GM12892 (cell line): Measurements from ENCODE around the gene LARGE2. TPM values are rescaled to one million over a fixed set of nuclear protein-coding genes. Genes with fewer than 3 reads are reported as not detected.

Source experiments
- DNase-seq: peaks from one replicate; pipeline ENCODE4 v3.0.0; 2011; ENCODE audit not compliant: insufficient read length
- FAIRE-seq: peaks from 2 replicates; lab custom pipeline; 2011; peaks lifted over from hg19 to GRCh38; lab: Jason Lieb, UNC
- POLR2A ChIP-seq: IDR thresholded peaks from 2 replicates; pipeline ENCODE4 v1.6.1; 2011; ENCODE audit warnings: low read depth, low read length, control low read depth
- POLR2AphosphoS5 ChIP-seq: IDR thresholded peaks from 2 replicates; pipeline ENCODE4 v1.6.1; 2011; ENCODE audit warnings: low read depth, low read length, control low read depth
- TAF1 ChIP-seq: IDR thresholded peaks from 2 replicates; pipeline ENCODE4 v1.6.1; 2011; ENCODE audit warnings: low read depth, mild to moderate bottlenecking, control low read depth, low read length, borderline replicate concordance
- polyA plus RNA-seq: library from polyadenylated mRNA; unstranded; fragments of >200 nt; gene quantifications from one replicate; pipeline ENCODE4 v1.2.1, GENCODE V29; 2012; ENCODE audit warnings: missing spikeins, inconsistent platforms; ENCODE audit not compliant: missing spikeins

LARGE2 gene
- not detected for polyA plus RNA-seq

DNA sequence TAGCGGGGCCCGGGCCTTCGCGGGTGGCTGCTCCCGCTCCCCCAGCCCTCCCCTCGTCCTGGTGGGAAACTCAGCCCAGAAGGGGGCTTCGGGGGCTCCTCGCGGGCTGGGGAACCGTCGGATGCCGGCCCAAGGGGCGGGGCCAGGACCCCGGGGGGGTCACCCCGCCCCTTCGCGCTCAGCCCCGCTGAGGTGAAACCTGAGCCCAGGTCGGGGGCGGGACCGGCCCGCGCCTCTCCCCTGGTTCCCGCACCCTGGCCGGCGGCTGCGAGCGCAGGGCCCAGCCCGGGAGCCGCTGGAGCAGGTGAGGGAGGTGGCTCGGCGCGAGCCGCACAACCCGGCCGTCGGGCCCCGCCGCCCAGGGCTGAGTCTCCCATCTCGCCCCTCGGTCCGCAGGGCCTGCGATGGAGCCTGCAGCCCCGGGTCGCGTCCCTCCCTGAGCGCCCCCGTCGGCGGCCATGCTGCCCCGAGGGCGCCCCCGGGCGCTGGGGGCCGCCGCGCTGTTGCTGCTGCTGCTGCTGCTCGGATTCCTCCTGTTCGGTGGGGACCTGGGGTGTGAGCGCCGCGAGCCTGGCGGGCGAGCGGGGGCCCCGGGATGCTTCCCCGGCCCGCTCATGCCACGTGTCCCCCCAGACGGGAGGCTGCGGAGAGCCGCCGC is at the start of gene LARGE2:
Gene LARGE2, plus strand, starts transcription at position 232 of the 658 bp plus-strand sequence. Its CDS starts 227 bp downstream, at position 459.
- FAIRE-seq (no peak), DNase-seq (peak; percentile 39)
- TF ChIP-seq POLR2A (no peak), TAF1 (no peak), POLR2AphosphoS5 (no peak)

DNA sequence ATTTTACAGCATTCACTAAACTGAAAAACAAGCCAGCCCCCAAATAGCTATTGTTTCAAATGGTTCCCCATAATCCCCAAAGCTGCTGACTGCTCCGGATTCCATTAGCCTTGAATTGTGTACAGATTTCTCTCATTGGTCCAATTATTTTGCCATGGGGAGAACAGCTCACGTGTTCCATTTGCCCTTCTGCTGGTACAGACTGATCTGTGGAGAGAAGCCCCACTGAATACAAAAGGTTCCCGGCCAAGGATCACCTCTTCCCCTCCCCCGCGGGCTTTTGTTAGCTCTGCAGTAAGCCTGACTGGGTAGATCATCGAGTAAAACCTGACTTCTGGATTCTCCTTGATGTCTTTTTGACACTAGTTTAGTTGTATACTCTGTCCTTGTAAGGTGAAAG is 46.1 kb upstream of the LARGE2 start:
- TF ChIP-seq POLR2AphosphoS5 (no peak), POLR2A (no peak), TAF1 (no peak)
- FAIRE-seq (no peak), DNase-seq (no peak)

DNA sequence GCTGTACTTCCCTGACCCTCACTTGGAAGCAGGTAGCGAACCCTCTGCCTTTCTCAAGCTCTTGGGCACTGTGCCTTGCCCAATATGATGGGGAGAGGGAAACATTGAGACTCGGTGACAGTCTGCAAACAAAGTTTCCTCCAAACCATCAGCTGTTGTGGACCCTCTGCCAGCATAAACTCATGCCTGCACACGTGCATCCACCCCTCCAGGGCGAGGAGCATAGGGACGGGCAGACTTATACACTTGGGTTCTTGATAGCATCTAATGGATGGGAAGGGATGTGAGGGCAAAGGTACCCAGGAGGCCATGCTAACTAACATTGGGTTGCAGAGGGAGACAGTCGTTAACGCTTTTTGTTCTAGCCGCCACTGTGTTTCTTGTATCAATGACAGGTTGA is 45.2 kb upstream of the LARGE2 start:
- TF ChIP-seq POLR2A (no peak), TAF1 (no peak), POLR2AphosphoS5 (no peak)
- DNase-seq = no peak
- no peak for FAIRE-seq

DNA sequence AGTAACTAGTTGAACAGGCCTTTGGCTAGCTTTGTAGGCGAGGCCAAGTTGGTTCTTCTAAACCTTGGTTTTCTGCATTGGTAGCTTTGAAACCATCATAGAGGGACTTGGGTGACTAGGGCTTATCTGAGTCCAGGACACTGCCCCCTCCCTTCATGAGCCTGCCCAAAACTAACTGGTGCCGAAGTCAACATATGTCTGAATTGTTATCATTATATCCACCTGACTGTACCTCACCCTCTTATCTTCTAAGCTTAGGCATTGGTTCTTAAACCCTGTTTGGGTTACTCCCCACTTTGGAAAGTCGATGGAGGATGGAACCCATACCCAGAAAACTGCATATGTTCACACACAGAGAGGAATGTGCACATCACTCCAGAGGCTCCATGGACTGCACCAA is 44.6 kb upstream of the LARGE2 start:
- TF ChIP-seq POLR2AphosphoS5 (no peak), TAF1 (no peak), POLR2A (no peak)
- DNase-seq (no peak), FAIRE-seq (no peak)

DNA sequence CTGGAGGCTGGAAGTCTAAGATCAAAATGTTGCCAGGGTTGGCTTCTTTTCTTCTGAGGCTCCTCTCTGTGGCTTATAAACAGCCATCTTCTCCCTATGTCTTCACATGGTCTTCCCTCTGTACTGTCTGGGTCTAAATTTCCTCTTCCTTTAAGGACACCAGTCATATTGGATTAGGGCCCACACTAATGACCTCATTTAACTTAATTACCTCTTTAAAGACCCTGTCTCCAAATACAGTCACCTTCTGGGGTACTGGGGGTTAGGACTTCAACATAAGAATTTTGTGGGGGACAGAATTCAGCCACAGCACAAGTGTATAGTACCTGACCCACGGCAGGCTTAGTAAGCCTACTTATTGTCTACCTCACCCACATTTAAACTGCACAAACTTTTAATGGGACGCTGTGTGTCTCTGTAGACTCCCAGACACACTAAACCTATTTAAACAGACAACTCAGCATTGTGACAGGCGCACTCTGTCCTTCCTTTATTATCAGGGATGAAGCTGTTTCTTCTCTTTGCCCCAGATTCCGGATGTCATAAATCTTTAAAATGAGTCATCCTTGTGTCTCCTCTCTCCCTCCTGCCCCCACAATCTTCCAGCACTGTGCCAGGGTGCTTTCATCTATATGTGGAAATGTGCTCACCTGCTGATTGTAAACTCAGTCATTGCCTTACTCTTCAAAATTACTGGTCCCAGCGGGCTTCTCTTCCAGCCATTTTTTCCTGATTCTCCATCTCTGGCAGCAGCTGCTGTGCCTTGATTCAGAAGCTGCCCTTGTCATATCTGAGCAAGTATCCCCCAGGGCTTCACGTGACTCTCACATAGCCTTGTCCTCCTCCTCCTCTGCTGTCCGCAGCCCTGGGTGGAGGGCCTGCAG is 42.4 kb upstream of the LARGE2 start:
- FAIRE-seq (no peak), DNase-seq (no peak)
- TF ChIP-seq TAF1 (no peak), POLR2A (no peak)

DNA sequence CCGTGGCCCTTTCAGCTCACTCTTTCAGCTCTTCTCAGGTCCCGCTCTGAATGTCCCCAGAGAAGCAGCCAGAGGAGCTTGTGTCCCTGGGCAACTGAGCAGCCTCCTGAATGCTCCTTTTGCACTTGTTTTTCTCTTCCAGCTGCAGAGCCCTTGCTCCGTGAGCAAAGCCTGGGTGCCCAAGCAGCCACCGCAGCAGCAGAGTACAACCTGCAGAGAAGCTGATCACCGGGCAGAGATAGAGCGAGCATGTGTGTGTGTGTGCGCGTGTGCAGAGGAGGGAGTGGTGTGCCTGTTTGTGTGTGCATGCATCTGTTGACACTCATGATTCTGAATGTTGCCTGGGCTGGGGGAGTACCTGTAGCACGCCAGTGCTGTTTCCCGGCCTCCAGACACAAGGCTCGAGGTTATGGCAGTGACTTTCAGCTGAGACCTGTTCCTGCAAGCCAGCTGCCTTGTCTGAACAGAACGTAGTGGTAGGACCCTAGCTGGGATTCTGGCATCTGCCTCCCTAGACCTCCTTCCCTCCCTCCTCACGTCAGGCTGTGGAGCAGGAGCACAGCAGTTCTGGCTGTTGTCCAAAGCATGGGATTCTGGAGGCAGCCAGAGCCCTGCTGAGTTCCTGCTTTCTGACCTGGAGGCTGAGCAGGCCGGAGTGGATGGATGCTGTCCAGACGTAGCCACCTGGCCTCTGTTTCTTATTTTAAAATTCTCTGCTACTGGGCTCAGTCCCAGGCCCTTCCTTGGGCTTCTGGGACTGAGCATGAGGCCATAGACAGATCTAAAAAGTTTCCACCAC is 41.5 kb upstream of the LARGE2 start:
- DNase-seq (no peak), FAIRE-seq (no peak)
- TF ChIP-seq POLR2AphosphoS5 (no peak), POLR2A (no peak), TAF1 (no peak)

DNA sequence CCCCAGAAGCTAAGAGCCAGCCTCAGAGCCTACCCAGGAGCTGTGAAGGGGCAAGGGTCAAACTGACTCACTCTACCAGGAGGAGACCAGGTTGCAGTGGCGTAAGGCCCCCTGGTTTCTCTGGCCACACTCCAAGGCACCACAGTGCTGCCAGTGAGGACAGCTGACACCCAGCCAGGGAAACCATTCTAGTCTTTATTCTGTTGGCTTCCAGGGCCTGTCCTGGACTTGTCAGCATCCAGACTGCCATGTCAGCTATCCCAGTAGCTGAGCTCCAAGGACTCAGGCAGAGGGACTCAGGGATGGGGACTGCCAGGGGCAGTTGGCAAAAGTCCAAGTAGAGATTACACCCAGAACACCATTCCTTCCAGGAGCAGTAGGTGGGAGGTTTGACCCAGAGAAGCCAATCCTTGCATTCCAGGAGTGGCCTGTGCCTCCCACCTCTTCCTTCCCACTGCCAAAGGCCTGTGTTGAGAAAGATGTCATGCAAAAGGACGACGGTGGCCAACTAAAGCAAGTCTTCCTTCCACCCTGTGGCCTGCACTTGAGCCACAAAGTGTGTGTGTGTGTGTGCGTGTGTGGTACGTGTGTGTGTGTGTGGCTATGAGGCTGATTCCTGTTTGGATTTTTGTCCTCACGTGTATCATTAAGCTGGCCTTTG is 40.6 kb upstream of the LARGE2 start:
- FAIRE-seq = no peak
- no peak for DNase-seq

DNA sequence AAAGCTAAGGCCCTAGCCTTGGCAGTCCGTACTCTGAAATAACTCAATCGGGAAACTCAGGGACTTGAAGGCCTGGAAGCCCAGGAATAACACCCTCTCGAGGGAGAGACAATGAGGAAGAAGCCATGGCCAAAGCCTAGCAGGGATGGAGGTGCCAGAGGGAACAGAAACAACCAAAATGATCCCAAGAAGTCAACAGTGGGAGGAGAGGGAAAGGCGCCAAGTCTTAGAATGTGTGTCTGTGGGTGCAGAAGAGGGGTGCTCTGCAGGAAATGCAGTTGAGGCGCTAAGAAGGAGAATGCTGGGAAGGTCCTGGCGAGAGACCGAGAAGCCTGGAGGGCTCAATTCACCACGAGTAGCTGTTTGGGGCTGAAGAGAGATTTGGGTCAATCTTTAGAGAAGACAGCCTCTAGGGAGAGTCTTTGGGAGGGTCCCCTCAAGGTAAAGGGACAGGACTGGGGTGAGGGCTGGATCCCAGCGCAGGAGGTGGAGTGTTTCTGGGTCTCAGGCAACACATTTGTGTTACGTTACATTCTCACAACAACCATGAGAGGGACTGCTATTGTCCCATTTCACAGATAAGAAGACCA is 37.8 kb upstream of the LARGE2 start:
- DNase-seq = no peak
- TF ChIP-seq POLR2AphosphoS5 (no peak), POLR2A (no peak), TAF1 (no peak)
- no peak for FAIRE-seq

More for the DNA sequence above, 40.6 kb upstream of the LARGE2 start:
- no peak for TF ChIP-seq TAF1
- TF ChIP-seq POLR2AphosphoS5 = no peak
- TF ChIP-seq POLR2A = no peak

DNA sequence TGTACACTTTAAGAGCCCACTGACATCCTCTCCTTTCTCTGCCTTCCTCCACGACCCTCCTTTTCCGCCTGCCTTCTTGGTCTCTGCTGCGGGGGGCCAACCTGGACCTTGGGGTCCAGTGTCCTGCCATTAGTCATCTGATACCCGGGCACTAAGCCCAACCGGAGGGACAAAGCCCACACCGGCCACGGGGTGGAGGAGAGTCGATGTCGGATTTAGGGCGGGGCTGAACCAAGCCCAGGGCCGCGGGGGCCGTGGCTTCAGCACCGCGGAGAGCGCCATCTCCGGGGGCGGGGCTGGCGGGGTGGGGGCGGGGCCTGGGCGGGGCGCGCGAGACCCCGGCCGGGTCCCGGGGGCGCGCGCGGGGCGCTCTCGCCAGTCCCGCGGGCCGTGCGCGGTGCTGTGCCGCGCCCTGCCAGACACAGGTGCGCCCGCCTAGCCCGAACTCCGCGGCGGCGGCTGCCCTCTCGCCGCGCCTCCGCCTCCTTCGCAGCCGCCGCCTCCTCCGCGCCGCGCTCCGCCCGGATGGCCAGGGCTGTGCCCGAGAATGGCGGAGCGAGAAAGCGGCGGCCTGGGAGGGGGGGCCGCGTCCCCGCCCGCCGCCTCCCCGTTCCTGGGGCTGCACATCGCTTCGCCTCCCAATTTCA is 37.1 kb upstream of the LARGE2 start, which contains the start of gene MAPK8IP1:
Gene MAPK8IP1, plus strand, starts transcription at position 378 of the 647 bp plus-strand sequence. Its CDS starts 170 bp downstream, at position 548.
- DNase-seq (peak; percentile 84), FAIRE-seq (peak; percentile 50)
- no peak for TF ChIP-seq POLR2AphosphoS5
- no peak for TF ChIP-seq POLR2A
- TF ChIP-seq TAF1 = no peak
